Suppressor macrophage (primary cell): Measurements from ENCODE around the gene B4GALNT4.
"Not testable (repeated sequence)": the region's sequence is repeated elsewhere in the genome, so short reads cannot be mapped to it uniquely, and the experiment has no call there.

Experiments
- DNase-seq, 4 experiments: peaks; one replicate each; pipeline ENCODE4 v3.0.0-alpha.2; 2020 to 2022

B4GALNT4 gene

GRCh38 chr11:375065-376025 is 6.0 kb downstream of the B4GALNT4 start:
- no peak for DNase-seq

- no peak for DNase-seq
Observed at GRCh38 chr11:376531-377173, 7.4 kb downstream of the B4GALNT4 start.

- DNase-seq, result no peak
Observed at GRCh38 chr11:377174-377865, 8.0 kb downstream of the B4GALNT4 start.

- no peak for DNase-seq
Observed at GRCh38 chr11:377883-378500, 8.7 kb downstream of the B4GALNT4 start.

GRCh38 chr11:379205-380094 is 10.2 kb downstream of the B4GALNT4 start:
- DNase-seq, result no peak

- no peak for DNase-seq
Observed at GRCh38 chr11:380095-380480, 10.8 kb downstream of the B4GALNT4 start.

- no peak for DNase-seq
Observed at GRCh38 chr11:380491-380890, 11.2 kb downstream of the B4GALNT4 start.

GRCh38 chr11:380996-381395 is 11.7 kb downstream of the B4GALNT4 start:
- DNase-seq, result no peak

- DNase-seq, result no peak
Observed at GRCh38 chr11:381501-382072, 12.3 kb downstream of the B4GALNT4 start.

- no peak for DNase-seq
Observed at GRCh38 chr11:382081-382629, 12.9 kb downstream of the B4GALNT4 start.

GRCh38 chr11:383431-383830 is 14.1 kb downstream of the B4GALNT4 start:
- DNase-seq, result no peak

GRCh38 chr11:384511-384910 is 15.2 kb downstream of the B4GALNT4 start:
- DNase-seq, result no peak

- DNase-seq, result no peak
Observed at GRCh38 chr11:385594-386351, 16.5 kb downstream of the B4GALNT4 start.

GRCh38 chr11:386483-386882 is 17.2 kb downstream of the B4GALNT4 start:
- DNase-seq, result no peak

- DNase-seq, result no peak
Observed at GRCh38 chr11:387193-387793, 18.0 kb downstream of the B4GALNT4 start.

- DNase-seq, result not testable (repeated sequence)
Observed at GRCh38 chr11:389369-389768, 20.1 kb downstream of the B4GALNT4 start.

- no peak for DNase-seq
Observed at GRCh38 chr11:390175-390574, 20.9 kb downstream of the B4GALNT4 start.

- DNase-seq, result no peak
Observed at GRCh38 chr11:391117-392017, 22.1 kb downstream of the B4GALNT4 start.
